ENCODE measurements around the gene SAMD4B.
A peak's percentile ranks its signal among the peaks of the same experiment; 100 is the strongest.

SAMD4B gene

GRCh38 chr19:39355253-39355652 is 13.0 kb downstream of the SAMD4B start:
- Mint-ChIP-seq H3K4me3 (no peak overlapping the region), H3K36me3 (peaks cover 38 to 47% of the 10 kb centered on the region in 2 donors), H3K9me3 (no peaks in the 10 kb centered on the region), H3K27ac (no peak overlapping the region), H3K4me1 (peaks cover 13 to 25% of the 10 kb centered on the region in 2 donors), H3K27me3 (no peaks in the 10 kb centered on the region)
- ATAC-seq (replicated peaks) (no peak), DNase-seq (no peak)

- DNase-seq (no peak), ATAC-seq (replicated peaks) (no peak)
- Mint-ChIP-seq H3K9me3 (no peaks in the 10 kb centered on the region), H3K27ac (peak overlapping the region; percentile 47), H3K4me1 (peaks cover 12 to 22% of the 10 kb centered on the region in 2 donors), H3K27me3 (no peaks in the 10 kb centered on the region), H3K36me3 (peaks cover 36 to 55% of the 10 kb centered on the region in 2 donors), H3K4me3 (no peak overlapping the region)
Measured at GRCh38 chr19:39356073-39356472, 13.9 kb downstream of the SAMD4B start.

GRCh38 chr19:39356647-39357046 is 14.4 kb downstream of the SAMD4B start:
- peaks cover 7 to 16% of the 10 kb centered on the region in 2 donors for H3K4me1 Mint-ChIP-seq
- H3K4me3 Mint-ChIP-seq = no peak overlapping the region
- H3K36me3 Mint-ChIP-seq = peaks cover 34 to 55% of the 10 kb centered on the region in 2 donors
- no peaks in the 10 kb centered on the region for H3K9me3 Mint-ChIP-seq
- no peak for DNase-seq
- no peak overlapping the region for H3K27ac Mint-ChIP-seq
- ATAC-seq (replicated peaks) = no peak
- H3K27me3 Mint-ChIP-seq = no peaks in the 10 kb centered on the region

- Mint-ChIP-seq H3K36me3 (peaks cover 35 to 56% of the 10 kb centered on the region in 2 donors), H3K27ac (no peak overlapping the region), H3K4me1 (peaks cover 23 to 28% of the 10 kb centered on the region in 2 donors), H3K27me3 (no peaks in the 10 kb centered on the region), H3K4me3 (no peak overlapping the region), H3K9me3 (no peaks in the 10 kb centered on the region)
- no peak for DNase-seq
- no peak for ATAC-seq (replicated peaks)
Measured at GRCh38 chr19:39359026-39359425, 16.8 kb downstream of the SAMD4B start.

GRCh38 chr19:39360599-39360998 is 18.4 kb downstream of the SAMD4B start:
- no peak overlapping the region for H3K27ac Mint-ChIP-seq
- peaks cover 33 to 52% of the 10 kb centered on the region in 2 donors for H3K36me3 Mint-ChIP-seq
- no peak overlapping the region for H3K4me3 Mint-ChIP-seq
- ATAC-seq (replicated peaks) (no peak), DNase-seq (no peak)
- peaks cover 27 to 29% of the 10 kb centered on the region in 2 donors for H3K4me1 Mint-ChIP-seq
- no peaks in the 10 kb centered on the region for H3K9me3 Mint-ChIP-seq
- H3K27me3 Mint-ChIP-seq = no peaks in the 10 kb centered on the region

GRCh38 chr19:39362682-39363657 is 20.7 kb downstream of the SAMD4B start:
- DNase-seq = no peak
- Mint-ChIP-seq H3K9me3 (no peaks in the 10 kb centered on the region), H3K36me3 (peaks cover 18 to 40% of the 10 kb centered on the region in 2 donors), H3K27me3 (no peaks in the 10 kb centered on the region), H3K4me3 (no peak overlapping the region), H3K4me1 (peaks cover 25 to 29% of the 10 kb centered on the region in 2 donors), H3K27ac (peak overlapping the region; percentile 72)
- ATAC-seq (replicated peaks) = no peak

GRCh38 chr19:39363901-39364457 is 21.8 kb downstream of the SAMD4B start:
- peaks cover 19 to 45% of the 10 kb centered on the region in 2 donors for H3K36me3 Mint-ChIP-seq
- no peaks in the 10 kb centered on the region for H3K9me3 Mint-ChIP-seq
- H3K27ac Mint-ChIP-seq = peak overlapping the region; percentile 72
- no peaks in the 10 kb centered on the region for H3K27me3 Mint-ChIP-seq
- H3K4me3 Mint-ChIP-seq = peak overlapping the region in 1 of 2 donors; percentile 36
- DNase-seq = peak; percentile 23
- peaks cover 25 to 29% of the 10 kb centered on the region in 2 donors for H3K4me1 Mint-ChIP-seq
- ATAC-seq (replicated peaks) = peak; percentile 86 to 93

- no peak for DNase-seq
- no peak for ATAC-seq (replicated peaks)
- Mint-ChIP-seq H3K4me1 (peaks cover 25 to 29% of the 10 kb centered on the region in 2 donors), H3K27me3 (no peaks in the 10 kb centered on the region), H3K9me3 (no peaks in the 10 kb centered on the region), H3K27ac (peak overlapping the region; percentile 5), H3K36me3 (peaks cover 20 to 44% of the 10 kb centered on the region in 2 donors), H3K4me3 (no peak overlapping the region)
Measured at GRCh38 chr19:39365531-39365930, 23.3 kb downstream of the SAMD4B start.

- H3K36me3 Mint-ChIP-seq = peaks cover 27 to 50% of the 10 kb centered on the region in 2 donors
- H3K9me3 Mint-ChIP-seq = no peaks in the 10 kb centered on the region
Measured at GRCh38 chr19:39369200-39369599, 27.0 kb downstream of the SAMD4B start.

GRCh38 chr19:39370735-39371134 is 28.5 kb downstream of the SAMD4B start:
- H3K27ac Mint-ChIP-seq = no peak overlapping the region

More at GRCh38 chr19:39369200-39369599, 27.0 kb downstream of the SAMD4B start:
- no peak overlapping the region for H3K27ac Mint-ChIP-seq
- no peak for DNase-seq
- ATAC-seq (replicated peaks) = no peak
- H3K4me3 Mint-ChIP-seq = no peak overlapping the region
- H3K27me3 Mint-ChIP-seq = no peaks in the 10 kb centered on the region
- H3K4me1 Mint-ChIP-seq = peaks cover 5 to 11% of the 10 kb centered on the region in 2 donors

GRCh38 chr19:39372047-39372802 is 30.0 kb downstream of the SAMD4B start:
- Mint-ChIP-seq H3K9me3 (no peaks in the 10 kb centered on the region), H3K4me3 (no peak overlapping the region), H3K4me1 (peaks cover 0 to 6% of the 10 kb centered on the region in 2 donors), H3K27ac (no peak overlapping the region), H3K27me3 (no peaks in the 10 kb centered on the region), H3K36me3 (peaks cover 29 to 59% of the 10 kb centered on the region in 2 donors)
- ATAC-seq (replicated peaks) = no peak
- no peak for DNase-seq

More at GRCh38 chr19:39370735-39371134, 28.5 kb downstream of the SAMD4B start:
- no peak for ATAC-seq (replicated peaks)
- Mint-ChIP-seq H3K9me3 (no peaks in the 10 kb centered on the region), H3K36me3 (peaks cover 22 to 49% of the 10 kb centered on the region in 2 donors), H3K4me1 (peaks cover 0 to 6% of the 10 kb centered on the region in 2 donors), H3K27me3 (no peaks in the 10 kb centered on the region), H3K4me3 (no peak overlapping the region)
- DNase-seq = no peak

- Mint-ChIP-seq H3K27ac (peak overlapping the region; percentile 82), H3K4me3 (no peak overlapping the region), H3K9me3 (no peaks in the 10 kb centered on the region), H3K27me3 (no peaks in the 10 kb centered on the region), H3K4me1 (peaks cover 0 to 6% of the 10 kb centered on the region in 2 donors), H3K36me3 (peaks cover 31 to 64% of the 10 kb centered on the region in 2 donors)
- ATAC-seq (replicated peaks) (no peak), DNase-seq (no peak)
Measured at GRCh38 chr19:39372941-39373340, 30.7 kb downstream of the SAMD4B start.

GRCh38 chr19:39375929-39376328 is 33.7 kb downstream of the SAMD4B start:
- peaks cover 0 to 6% of the 10 kb centered on the region in 2 donors for H3K4me1 Mint-ChIP-seq
- H3K4me3 Mint-ChIP-seq = no peak overlapping the region
- no peak for ATAC-seq (replicated peaks)
- DNase-seq = no peak
- H3K27ac Mint-ChIP-seq = no peak overlapping the region
- H3K27me3 Mint-ChIP-seq = no peaks in the 10 kb centered on the region
- no peaks in the 10 kb centered on the region for H3K9me3 Mint-ChIP-seq
- H3K36me3 Mint-ChIP-seq = peaks cover 36 to 56% of the 10 kb centered on the region in 2 donors

Data from stimulated activated naive B cell treated with anti-CD40 and anti-IgM and Interleukin-4, amounts not matched to agents 10 μg/mL and 1 μg/mL and 100 μg/mL, for 72 hours (primary cell).